ENCODE data around the gene BAK1.
"Not testable (repeated sequence)": the region's sequence is repeated elsewhere in the genome, so short reads cannot be mapped to it uniquely, and the experiment has no call there.

Gene BAK1

GRCh38 chr6:33549196-33549595 lies 30.9 kb downstream of the BAK1 start:
- DNase-seq: no peak

GRCh38 chr6:33547499-33547898 lies 32.6 kb downstream of the BAK1 start:
- no peak for DNase-seq

GRCh38 chr6:33546766-33547165 lies 33.3 kb downstream of the BAK1 start:
- DNase-seq: no peak

- not testable (repeated sequence) for DNase-seq
Observed at GRCh38 chr6:33545292-33545691, 34.8 kb downstream of the BAK1 start.

GRCh38 chr6:33543116-33543515 lies 37.0 kb downstream of the BAK1 start:
- no peak for DNase-seq

GRCh38 chr6:33540768-33541167 lies 39.3 kb downstream of the BAK1 start:
- DNase-seq: no peak

GRCh38 chr6:33534702-33535101 lies 45.4 kb downstream of the BAK1 start:
- no peak for DNase-seq

- peak; percentile 77 for DNase-seq
Observed at GRCh38 chr6:33533163-33533869, 46.8 kb downstream of the BAK1 start.

GRCh38 chr6:33532431-33532830 lies 47.6 kb downstream of the BAK1 start:
- DNase-seq: not testable (repeated sequence)

GRCh38 chr6:33530617-33531016 lies 49.5 kb downstream of the BAK1 start:
- DNase-seq: not testable (repeated sequence)
